OCI-LY7 (cell line): ENCODE measurements around the gene ASB15. TPM values are rescaled to one million over a fixed set of nuclear protein-coding genes. Genes with fewer than 3 reads are reported as not detected.

Source experiments
- BruUV-seq: library from RNA; stranded (reverse); fragments of 400-500 nt; replicated peaks from 2 replicates; lab custom pipeline; 2021; lab: Mats Ljungman, UMichigan
- CTCF ChIA-PET: fragments of 300-600 bp; sonication (Branson Sonifier 250); formaldehyde crosslinking; loops from one replicate; lab custom pipeline; 2022; ENCODE audit warnings: antibody characterized with exemption; ENCODE audit not compliant: unreplicated experiment; lab: Charles Lee
- POLR2A ChIA-PET: fragments of 300-600 bp; sonication (Branson Sonifier 250); formaldehyde crosslinking; loops from one replicate; lab custom pipeline; 2022; ENCODE audit warnings: antibody characterized with exemption; lab: Charles Lee
- DNase-seq: peaks from one replicate; pipeline ENCODE4 v3.0.0-alpha.2; 2015; ENCODE audit warnings: low spot score
- H2AFZ ChIP-seq: fragments of 200-600 bp; sonication (generic), shearing (Covaris generic); 2 replicates; pipeline ENCODE4 v1.6.1; 2014; ENCODE audit warnings: mild to moderate bottlenecking, antibody characterized with exemption, low read length, moderate library complexity
- H3K27ac ChIP-seq: fragments of 200-600 bp; sonication (generic); 2 replicates; pipeline ENCODE4 v1.5.1; 2014; ENCODE audit warnings: mixed run types, low read depth, mild to moderate bottlenecking, moderate library complexity, low read length, inconsistent platforms; ENCODE audit not compliant: poor library complexity, severe bottlenecking
- H3K36me3 ChIP-seq: fragments of 200-600 bp; sonication (generic); 2 replicates; pipeline ENCODE4 v1.6.1; 2014; ENCODE audit warnings: mild to moderate bottlenecking, antibody characterized with exemption, low read length, moderate library complexity, mixed read lengths; ENCODE audit not compliant: insufficient read depth
- H3K4me1 ChIP-seq: fragments of 200-600 bp; sonication (generic); 2 replicates; pipeline ENCODE4 v1.5.1; 2014; ENCODE audit warnings: mild to moderate bottlenecking, low read length; ENCODE audit not compliant: insufficient read depth, poor library complexity, severe bottlenecking
- H3K4me2 ChIP-seq: fragments of 200-600 bp; sonication (generic); 2 replicates; pipeline ENCODE4 v1.6.1; 2014; ENCODE audit warnings: mild to moderate bottlenecking, low read length
- H3K4me3 ChIP-seq: fragments of 200-600 bp; sonication (generic); 2 replicates; pipeline ENCODE4 v1.5.1; 2014; ENCODE audit warnings: mild to moderate bottlenecking, low read depth, low read length; ENCODE audit not compliant: poor library complexity, severe bottlenecking
- H3K79me2 ChIP-seq: fragments of 200-600 bp; sonication (generic); 2 replicates; pipeline ENCODE4 v1.6.1; 2016; ENCODE audit warnings: low read depth, mild to moderate bottlenecking, low read length, moderate library complexity, mixed read lengths; ENCODE audit not compliant: insufficient read depth
- H3K9me2 ChIP-seq: fragments of 200-600 bp; sonication (generic); 2 replicates; pipeline ENCODE4 v1.6.1; 2016; ENCODE audit warnings: mild to moderate bottlenecking, low read length, mixed read lengths; ENCODE audit not compliant: insufficient read depth
- H3K9me3 ChIP-seq: fragments of 200-600 bp; sonication (generic); 2 replicates; pipeline ENCODE4 v1.6.1; 2014; ENCODE audit warnings: mild to moderate bottlenecking, mixed run types, low read length, mixed read lengths
- H4K20me1 ChIP-seq: fragments of 200-600 bp; sonication (generic); 2 replicates; pipeline ENCODE4 v1.6.1; 2014; ENCODE audit warnings: mild to moderate bottlenecking, antibody characterized with exemption, low read length, moderate library complexity, mixed read lengths; ENCODE audit not compliant: insufficient read depth
- EZH2phosphoT487 ChIP-seq: fragments of 200-600 bp; sonication (generic); IDR thresholded peaks from 2 replicates; pipeline ENCODE4 v1.6.1; 2018; ENCODE audit warnings: low read depth, borderline replicate concordance, mild to moderate bottlenecking, mixed run types, antibody characterized with exemption, low read length, moderate library complexity, mixed read lengths
- intact Hi-C: fragments of 100-400 bp; cut with micrococcal nuclease; formaldehyde crosslinking; loops from one replicate; pipeline ENCODE4 v1.10.0; 2022; ENCODE audit not compliant: unreplicated experiment
- total RNA-seq, 2 experiments: library from RNA; depleted of rRNA in 1 of 2; stranded (reverse); fragments of >200 nt in 1 of 2; shearing (Covaris generic) in 1 of 2; gene quantifications; 2 replicates each; pipeline ENCODE4 v1.2.3, GENCODE V29; 2014 to 2022
- TF ChIP-seq, protein P1 (sequence below): fragments of 200-600 bp; sonication (generic); conservative IDR thresholded peaks from 2 replicates; pipeline ENCODE4 v1.5.1; 2014; ENCODE audit warnings: mild to moderate bottlenecking, antibody characterized with exemption, low read length, moderate library complexity, mixed read lengths

The ASB15 gene
- total RNA-seq, 2 experiments from 2014 or later = not detected

GRCh38 chr7:123662755-123663154 is 61.1 kb downstream of the ASB15 start:
- DNase-seq = no peak
- H3K4me3 ChIP-seq = no peak overlapping the region
- no peaks in the 10 kb centered on the region for H3K79me2 ChIP-seq
- H4K20me1 ChIP-seq = no peaks in the 10 kb centered on the region
- H3K36me3 ChIP-seq = no peaks in the 10 kb centered on the region
- ChIA-PET CTCF (interaction anchor here (0.6 kb wide), 1 partner anchor 100 kb away, joined by 8 read pairs; no protein-coding TSS in a partner anchor), POLR2A (interaction anchor here (0.9 kb wide), 1 partner anchor 93 kb away, joined by 4 read pairs; no protein-coding TSS in a partner anchor)
- H3K4me1 ChIP-seq = no peaks in the 10 kb centered on the region
- H2AFZ ChIP-seq = no peak overlapping the region
- intact Hi-C loops = no loop called here
- H3K9me3 ChIP-seq = no peaks in the 10 kb centered on the region
- TF ChIP-seq EZH2phosphoT487 = no peak
- TF ChIP-seq, protein P1, sequence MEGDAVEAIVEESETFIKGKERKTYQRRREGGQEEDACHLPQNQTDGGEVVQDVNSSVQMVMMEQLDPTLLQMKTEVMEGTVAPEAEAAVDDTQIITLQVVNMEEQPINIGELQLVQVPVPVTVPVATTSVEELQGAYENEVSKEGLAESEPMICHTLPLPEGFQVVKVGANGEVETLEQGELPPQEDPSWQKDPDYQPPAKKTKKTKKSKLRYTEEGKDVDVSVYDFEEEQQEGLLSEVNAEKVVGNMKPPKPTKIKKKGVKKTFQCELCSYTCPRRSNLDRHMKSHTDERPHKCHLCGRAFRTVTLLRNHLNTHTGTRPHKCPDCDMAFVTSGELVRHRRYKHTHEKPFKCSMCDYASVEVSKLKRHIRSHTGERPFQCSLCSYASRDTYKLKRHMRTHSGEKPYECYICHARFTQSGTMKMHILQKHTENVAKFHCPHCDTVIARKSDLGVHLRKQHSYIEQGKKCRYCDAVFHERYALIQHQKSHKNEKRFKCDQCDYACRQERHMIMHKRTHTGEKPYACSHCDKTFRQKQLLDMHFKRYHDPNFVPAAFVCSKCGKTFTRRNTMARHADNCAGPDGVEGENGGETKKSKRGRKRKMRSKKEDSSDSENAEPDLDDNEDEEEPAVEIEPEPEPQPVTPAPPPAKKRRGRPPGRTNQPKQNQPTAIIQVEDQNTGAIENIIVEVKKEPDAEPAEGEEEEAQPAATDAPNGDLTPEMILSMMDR = no peak
- H3K9me2 ChIP-seq = no peaks in the 10 kb centered on the region
- BruUV-seq = no TSS peak
- no peak overlapping the region for H3K4me2 ChIP-seq
- no peak overlapping the region for H3K27ac ChIP-seq

DNA sequence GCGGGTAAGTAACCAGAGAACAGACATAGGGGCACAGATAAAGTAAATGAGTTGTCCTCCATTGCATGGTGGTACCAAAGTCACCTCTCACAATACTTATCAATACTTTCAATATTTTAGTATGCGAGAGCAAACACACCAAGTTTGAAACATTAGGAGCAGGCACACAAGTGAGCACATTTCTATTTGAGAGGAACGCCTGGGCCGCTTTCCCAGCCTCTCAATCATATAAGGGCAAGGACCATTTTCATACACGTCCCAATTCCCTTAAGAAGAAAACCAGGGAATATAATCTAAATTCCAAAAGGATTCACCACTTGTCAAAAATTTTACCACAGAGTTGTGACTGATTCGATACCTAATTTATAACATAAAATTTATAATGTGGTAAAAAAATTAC is 61.6 kb downstream of the ASB15 start:
- TF ChIP-seq, protein P1 = no peak
- TF ChIP-seq EZH2phosphoT487 = no peak
- no peaks in the 10 kb centered on the region for H3K36me3 ChIP-seq
- POLR2A ChIA-PET = interaction anchor here (0.9 kb wide), 1 partner anchor 94 kb away, joined by 4 read pairs; no protein-coding TSS in a partner anchor

GRCh38 chr7:123665157-123665556 is 63.5 kb downstream of the ASB15 start:
- Histone ChIP-seq H2AFZ (no peak overlapping the region), H3K4me3 (no peak overlapping the region), H3K36me3 (no peaks in the 10 kb centered on the region), H3K4me2 (no peak overlapping the region), H3K27ac (no peak overlapping the region), H4K20me1 (no peaks in the 10 kb centered on the region), H3K9me2 (no peaks in the 10 kb centered on the region), H3K4me1 (no peaks in the 10 kb centered on the region), H3K9me3 (no peaks in the 10 kb centered on the region), H3K79me2 (no peaks in the 10 kb centered on the region)
- intact Hi-C loops = no loop called here
- no peak for DNase-seq
- no peak for TF ChIP-seq EZH2phosphoT487
- TF ChIP-seq, protein P1 = no peak
- CTCF ChIA-PET = no interaction called here
- POLR2A ChIA-PET = interaction anchor here (0.9 kb wide), 1 partner anchor 25 kb away, joined by 3 read pairs; no protein-coding TSS in a partner anchor
- BruUV-seq = no TSS peak

More for the DNA sequence above, 61.6 kb downstream of the ASB15 start:
- intact Hi-C loops = no loop called here
- CTCF ChIA-PET = interaction anchor here (0.6 kb wide), 1 partner anchor 100 kb away, joined by 8 read pairs; no protein-coding TSS in a partner anchor
- no TSS peak for BruUV-seq
- no peak for DNase-seq
- Histone ChIP-seq H3K4me3 (no peak overlapping the region), H3K79me2 (no peaks in the 10 kb centered on the region), H3K9me3 (no peaks in the 10 kb centered on the region), H3K4me1 (no peaks in the 10 kb centered on the region), H3K9me2 (no peaks in the 10 kb centered on the region), H3K27ac (no peak overlapping the region), H3K4me2 (no peak overlapping the region), H2AFZ (no peak overlapping the region), H4K20me1 (no peaks in the 10 kb centered on the region)
